Ramos (cell line): Measurements from ENCODE around the gene BRCA1.
"Not testable (repeated sequence)": the region's sequence is repeated elsewhere in the genome, so short reads cannot be mapped to it uniquely, and the experiment has no call there.

ENCODE experiments used
- in situ Hi-C: fragments of 300-500 bp; cut with MboI; formaldehyde crosslinking; loops from one replicate; pipeline ENCODE4 v1.14.3; 2022; ENCODE audit warnings: low sequenced_read_pairs; ENCODE audit not compliant: unreplicated experiment

The BRCA1 gene

DNA sequence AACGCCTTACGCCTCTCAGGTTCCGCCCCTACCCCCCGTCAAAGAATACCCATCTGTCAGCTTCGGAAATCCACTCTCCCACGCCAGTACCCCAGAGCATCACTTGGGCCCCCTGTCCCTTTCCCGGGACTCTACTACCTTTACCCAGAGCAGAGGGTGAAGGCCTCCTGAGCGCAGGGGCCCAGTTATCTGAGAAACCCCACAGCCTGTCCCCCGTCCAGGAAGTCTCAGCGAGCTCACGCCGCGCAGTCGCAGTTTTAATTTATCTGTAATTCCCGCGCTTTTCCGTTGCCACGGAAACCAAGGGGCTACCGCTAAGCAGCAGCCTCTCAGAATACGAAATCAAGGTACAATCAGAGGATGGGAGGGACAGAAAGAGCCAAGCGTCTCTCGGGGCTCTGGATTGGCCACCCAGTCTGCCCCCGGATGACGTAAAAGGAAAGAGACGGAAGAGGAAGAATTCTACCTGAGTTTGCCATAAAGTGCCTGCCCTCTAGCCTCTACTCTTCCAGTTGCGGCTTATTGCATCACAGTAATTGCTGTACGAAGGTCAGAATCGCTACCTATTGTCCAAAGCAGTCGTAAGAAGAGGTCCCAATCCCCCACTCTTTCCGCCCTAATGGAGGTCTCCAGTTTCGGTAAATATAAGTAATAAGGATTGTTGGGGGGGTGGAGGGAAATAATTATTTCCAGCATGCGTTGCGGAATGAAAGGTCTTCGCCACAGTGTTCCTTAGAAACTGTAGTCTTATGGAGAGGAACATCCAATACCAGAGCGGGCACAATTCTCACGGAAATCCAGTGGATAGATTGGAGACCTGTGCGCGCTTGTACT, at the start of gene BRCA1:
BRCA1 (minus strand) TSS at position 232 of the 834 bp plus-strand sequence. CDS start 1,268 bp downstream, outside the sequence.
- in situ Hi-C loops = no loop called here

DNA sequence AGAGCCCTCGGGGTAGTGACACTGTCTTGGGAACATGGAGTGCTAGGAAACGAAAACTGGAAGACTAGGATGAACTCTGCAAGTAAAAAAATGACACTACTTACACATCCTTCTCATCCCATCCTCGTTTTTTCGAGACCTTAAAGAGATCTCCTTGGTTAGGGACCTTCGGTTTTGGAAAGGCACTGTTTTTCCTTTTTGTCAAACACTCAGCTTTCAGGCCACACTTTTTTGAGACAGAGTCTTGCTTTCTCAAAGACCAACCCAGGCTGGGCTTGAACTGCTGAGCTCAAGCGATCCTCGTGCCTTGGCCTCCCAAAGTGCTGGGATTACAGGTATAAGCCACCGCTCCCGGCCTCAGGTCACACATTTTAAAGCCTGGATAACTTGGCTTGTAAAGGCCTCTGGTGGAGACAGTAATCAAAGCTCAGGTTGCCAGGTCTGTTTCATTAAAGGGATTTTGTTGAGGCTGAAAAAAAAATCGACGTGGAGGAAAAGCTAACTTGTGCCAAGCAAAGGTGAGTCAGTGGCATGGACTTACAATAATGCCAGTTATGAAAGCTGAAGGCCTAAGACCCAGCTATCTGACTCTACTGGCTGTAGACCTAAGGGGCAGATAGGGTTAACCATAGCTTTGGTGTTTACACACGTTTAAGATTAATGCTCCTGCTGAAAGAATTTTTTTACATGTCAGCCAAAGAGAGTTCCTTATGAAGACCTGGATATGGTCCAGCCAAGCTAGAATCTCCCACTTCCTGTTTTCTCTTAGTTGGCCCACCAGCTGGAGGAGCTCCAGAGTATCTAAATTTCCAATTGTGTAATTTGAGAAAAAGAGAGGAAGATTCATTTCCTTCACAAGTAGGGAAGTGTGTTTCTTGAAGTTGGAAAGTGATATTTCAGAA, 46.7 kb upstream of the BRCA1 start:
- in situ Hi-C loops = no loop called here

DNA sequence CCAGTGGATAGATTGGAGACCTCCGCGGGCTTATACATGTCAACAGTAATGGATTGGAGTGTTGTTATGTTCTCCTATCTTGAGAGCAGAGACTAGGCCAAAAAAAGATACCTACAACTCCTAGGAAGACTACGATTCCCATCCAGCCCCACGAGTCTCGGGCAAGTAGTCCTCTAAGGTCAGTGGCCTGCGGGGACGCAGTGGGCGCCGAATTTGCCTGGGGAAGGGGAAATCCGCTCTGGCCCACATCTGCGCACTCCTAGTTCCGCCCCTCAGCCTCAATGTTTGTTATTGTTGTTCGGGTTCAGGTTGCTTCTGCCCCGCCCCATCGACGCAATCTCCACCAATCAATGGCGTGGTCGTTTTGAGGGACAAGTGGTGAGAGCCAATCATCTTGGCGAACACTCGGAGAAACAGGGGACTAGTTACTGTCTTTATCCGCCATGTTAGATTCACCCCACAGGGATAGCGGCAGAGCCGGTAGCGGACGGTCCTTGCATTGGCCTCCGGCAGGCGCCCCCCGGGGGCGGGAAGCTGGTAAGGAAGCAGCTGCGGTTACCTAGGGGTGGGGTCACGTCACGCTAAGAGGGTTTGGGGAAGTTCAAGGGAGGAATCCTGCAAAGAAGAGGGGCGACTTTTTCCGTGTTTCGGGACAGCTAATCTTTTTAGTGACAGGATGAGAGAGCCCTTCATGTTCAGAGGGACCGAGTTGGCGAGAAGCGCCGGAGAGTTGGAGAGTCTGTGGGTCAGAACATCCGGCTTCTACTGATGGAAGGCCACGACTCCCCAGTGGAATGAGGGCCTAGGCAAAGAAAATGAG, 45.8 kb upstream of the BRCA1 start, which contains the start of gene NBR1:
NBR1 (plus strand) TSS at position 449 of the 820 bp plus-strand sequence. CDS start 4,586 bp downstream, outside the sequence.
- in situ Hi-C loops = no loop called here

DNA sequence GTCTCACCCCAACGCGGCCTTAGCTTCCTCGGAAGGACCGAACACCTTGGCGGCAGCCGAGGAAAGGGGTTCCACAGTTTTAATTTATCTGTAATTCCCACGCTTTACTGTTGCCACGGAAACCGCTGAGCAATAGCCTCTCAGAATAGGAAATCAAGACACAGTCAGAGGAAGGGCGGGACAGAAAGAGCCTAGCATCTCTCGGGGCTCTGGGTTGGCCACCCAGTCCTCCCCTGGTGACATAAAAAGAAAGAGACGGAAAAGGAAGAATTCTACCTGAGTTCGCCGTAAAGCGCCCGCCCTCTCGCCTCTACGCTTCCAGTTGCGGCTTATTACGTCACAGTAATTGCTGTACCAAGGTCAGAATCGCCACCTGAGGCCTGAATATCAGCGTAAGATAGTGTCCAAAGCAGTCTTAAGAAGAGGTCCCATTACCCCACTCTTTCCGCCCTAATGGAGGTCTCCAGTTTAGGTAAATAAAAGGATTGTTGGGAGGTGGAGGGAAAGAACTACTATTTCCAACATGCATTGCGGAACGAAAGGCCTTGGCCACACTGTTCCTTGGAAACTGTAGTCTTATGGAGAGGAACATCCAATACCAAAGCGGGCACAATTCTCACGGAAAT, 45.1 kb upstream of the BRCA1 start:
- in situ Hi-C loops = no loop called here

DNA sequence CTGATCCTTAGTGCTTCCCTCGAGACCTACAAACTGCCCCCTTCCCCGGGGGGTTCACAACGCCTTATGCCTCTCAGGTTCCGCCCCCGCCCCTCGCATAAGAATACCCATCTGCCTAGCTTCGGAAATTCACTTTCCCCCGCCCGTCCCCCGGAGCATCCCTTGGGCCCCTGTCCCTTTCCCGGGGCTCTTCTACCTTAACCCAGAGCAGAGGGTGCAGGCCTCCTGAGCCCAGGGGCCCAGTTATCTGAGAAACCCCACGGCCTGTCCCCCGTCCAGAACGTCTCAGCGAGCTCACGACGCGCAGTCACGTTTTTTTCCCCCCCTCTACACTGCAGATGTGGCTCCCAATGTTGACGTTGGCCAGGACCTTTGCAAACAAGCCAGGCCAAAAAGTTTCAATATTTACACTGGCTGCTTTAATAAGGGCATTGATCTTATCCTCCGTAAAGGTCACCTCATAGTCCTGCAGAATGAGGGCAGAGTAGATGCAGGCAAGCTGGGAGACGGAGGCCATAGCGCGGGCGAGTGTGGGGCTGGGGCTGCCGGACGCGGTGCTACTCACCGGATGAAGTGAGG, 44.5 kb upstream of the BRCA1 start:
- in situ Hi-C loops = no loop called here

DNA sequence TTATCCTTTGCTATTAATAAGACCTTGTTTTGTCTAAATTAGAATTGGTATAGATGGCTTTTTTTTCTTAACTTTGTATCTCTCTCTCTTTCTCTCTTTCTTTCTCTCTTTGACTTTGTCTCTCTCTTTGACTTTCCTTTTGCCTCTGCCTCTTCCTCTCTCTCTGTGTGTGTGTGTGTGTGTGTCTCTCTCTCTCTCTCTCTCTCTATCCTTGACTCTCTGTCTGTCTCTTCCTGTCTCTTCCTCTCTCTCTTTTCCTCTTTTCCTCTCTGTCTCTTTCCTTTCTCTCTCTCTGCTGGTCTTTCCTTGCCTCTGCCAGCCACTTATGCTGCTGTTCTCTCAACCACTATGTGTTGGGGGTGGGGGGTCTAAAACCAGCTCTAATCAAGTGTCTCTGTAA, 40.8 kb upstream of the BRCA1 start:
- in situ Hi-C loops = not testable (repeated sequence)

DNA sequence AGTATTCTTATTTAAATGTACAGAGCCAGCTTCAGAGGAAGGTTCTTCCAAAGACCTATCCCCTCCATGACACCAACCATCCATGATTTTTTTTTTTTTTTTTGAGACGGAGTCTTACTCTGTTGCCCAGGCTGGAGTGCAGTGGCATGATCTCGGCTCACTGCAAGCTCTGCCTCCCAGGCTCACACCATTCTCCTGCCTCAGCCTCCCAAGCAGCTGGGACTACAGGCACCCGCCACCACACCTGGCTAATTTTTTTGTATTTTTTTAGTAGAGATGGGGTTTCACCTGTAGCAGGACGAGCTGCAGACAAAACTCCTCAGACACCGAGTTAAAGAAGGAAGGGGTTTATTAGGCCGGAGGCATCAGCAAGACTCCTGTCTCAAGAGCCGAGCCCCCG, 34.8 kb upstream of the BRCA1 start:
- in situ Hi-C loops = not testable (repeated sequence)

DNA sequence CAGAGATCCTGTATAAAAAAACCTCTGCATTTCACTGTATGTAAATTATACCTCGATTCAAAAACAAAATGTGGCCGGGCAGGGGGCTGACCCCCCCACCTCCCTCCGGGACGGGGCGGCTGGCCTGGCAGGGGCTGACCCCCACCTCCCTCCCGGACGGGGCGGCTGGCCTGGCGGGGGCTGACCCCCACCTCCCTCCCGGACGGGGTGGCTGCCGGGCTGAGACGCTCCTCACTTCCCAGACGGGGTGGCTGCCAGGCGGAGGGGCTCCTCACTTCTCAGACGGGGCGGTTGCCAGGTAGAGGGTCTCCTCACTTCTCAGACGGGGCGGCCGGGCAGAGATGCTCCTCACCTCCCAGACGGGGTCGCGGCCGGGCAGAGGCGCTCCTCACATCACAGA, 34.1 kb upstream of the BRCA1 start:
- in situ Hi-C loops = not testable (repeated sequence)

DNA sequence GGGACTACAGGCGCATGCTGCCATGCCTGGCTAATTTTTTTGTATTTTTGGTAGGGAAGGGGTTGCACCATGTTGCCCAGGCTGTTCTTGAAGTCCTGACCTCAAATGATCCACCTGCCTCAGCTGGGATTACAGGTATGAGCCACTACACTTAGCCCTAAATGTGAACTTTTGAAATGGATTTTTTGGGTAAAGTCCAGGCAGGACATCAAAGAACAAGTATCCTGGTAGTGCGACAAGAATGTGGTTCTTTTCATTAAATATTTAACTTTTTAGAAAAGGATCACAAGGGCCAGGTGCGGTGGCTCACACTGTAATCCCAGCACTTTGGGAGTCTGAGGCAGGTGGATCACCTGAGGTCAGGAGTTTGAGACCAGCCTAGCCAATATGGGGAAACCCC, 30.5 kb upstream of the BRCA1 start:
- in situ Hi-C loops = no loop called here

DNA sequence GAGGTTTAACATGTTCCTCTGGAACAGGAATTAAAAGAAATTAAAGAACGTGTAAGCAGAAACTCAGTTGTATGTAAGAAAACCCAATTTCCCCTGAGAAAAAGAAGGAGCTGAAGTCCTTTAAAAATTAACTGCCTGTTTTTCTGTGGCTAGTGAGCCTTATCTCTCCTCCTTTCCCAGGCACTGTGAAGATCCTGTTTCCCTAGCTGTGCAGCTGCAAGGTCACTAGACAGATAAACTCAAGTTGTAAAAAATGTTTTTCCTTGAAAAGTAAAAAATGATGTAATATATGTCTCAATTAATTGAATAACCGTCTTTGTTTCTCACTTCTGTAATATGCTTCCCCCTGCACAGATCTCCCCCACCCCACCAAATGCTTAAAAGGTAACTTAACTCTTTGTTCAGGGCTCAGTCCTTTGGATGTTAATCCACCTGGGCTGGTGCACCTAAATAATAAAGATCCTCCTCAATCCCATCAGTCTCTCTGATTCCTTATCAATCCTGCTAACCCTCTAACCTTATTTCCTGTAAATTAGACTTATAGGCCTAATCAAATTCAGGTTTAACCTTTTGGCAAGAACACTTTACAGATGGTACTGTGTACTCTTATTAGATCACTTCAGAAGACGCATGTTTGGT, 28.2 kb upstream of the BRCA1 start:
- in situ Hi-C loops = not testable (repeated sequence)

DNA sequence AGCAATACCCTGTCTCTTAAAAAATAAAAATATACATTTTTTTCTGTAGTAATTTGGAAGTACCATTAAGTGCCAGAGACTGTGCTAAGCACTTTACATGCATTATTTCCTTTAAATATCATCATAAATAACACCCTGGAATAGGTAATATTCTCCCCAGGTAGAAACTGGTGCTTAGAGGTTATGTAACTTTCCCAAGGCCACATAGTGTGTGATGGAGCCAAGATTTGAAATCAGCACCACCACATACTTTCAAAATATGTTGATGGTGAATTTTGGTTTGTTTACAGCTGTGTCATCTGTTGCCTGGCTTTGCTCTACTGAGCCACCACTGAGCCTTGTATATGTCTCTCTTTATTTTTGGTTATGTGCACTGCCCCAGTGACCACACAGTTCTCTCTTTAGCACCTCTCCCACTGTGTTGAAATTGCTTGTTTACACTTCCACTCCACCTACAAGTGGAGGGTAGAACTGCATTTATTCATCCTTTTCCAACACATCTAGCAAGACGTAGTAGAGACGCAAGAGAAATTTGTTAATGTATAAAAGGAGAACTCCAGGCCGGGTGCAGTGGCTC, 26.8 kb upstream of the BRCA1 start:
- in situ Hi-C loops = no loop called here

DNA sequence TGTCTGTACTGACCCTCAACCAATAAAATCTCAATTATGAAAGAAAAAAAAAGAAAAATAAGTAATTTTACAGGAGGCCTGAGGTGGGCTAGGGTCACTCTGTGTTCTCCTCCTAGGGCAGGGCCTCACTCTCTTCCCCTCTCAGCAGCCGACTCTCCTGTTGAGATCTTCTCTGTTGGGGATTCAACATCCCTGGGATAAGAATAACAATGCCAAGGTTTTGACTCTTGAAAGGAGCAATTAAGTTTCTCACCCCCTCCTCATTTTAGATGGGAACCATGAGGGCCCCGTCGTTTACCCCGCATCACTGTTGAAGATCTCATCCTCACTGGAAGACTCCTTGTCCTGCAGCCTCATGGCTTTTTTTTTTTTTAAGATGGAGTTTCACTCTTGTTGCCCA, 21.5 kb upstream of the BRCA1 start:
- in situ Hi-C loops = no loop called here

DNA sequence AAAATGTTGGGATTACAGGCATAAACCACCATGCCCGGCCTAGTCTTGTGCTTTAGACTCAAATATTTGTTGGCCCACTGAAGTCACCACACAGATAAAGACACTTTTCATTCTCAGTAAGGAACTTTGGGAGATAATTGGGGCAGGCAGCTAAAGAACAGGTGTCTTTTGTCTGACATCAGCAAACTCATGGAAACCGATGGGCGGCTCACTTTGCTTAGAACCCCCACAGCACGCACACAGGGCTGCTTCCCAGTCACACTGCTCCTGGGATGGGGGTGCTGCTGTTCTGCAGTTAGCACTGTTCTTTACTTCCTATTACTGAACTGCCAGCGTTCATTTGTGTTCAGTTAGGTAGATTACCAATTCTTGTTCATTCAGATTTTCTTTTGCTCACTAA, 18.0 kb upstream of the BRCA1 start:
- in situ Hi-C loops = no loop called here

DNA sequence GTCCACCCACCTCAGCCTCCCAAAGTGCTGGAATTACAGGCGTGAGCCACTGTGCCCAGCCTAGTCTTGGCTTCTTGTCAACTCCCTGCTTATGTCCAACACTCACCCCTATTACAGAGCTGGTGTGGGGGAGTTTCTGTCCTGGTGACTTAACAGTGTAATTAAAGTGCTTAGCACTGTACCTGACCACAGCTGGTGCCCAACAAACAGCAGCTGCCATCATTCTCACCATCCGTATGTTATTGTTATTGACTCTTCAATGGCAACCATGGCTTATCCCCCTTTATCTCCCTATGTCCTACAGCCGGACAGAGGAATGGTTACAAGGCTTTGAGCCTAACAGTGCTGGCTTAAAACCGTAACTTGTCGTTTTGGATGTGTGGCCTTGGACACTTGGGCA, 17.0 kb upstream of the BRCA1 start:
- in situ Hi-C loops = no loop called here

DNA sequence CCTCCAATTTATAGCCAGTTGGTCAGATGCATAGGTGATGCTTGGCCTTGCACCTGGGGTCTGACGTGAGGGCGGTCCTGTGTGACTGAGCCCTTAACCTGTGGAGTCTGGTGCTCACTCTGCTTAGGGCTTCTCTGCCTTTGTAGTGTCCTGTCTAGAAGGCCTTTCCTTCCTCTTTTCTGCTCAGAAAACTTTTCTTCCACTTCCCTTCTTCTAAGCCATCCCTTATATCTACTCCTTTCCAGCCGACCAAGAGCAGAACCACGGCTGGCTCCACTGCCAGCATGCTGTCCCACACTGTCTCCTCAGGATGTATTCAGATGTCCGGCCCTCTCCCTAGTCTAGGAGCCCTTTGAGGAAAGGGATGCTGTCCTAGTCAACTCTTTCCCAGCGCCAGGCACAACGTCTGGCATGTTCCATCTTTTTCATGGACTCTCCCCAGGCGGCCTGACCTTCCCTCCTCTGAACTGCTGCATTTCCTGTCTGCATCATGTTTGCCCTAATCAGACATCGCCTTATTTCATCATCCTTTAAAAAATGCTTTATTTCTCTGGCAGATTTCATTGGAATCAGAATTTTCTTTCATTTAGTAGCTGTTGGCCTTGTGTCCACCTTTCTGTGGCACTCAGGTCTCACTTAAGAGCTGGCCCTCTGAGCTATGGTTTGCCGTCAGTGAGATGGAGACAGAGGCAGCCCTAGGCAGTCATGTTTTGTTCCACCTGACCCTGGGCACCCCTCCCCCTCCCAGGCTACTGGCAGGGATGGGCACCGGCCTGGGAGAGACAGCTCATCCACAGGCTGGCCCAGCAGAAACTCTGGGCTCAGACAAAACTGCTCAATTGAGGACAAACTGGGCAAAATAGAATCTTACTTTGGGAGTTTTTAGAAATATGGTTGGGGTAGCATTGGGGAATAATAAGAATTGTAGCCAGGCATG, 15.5 kb upstream of the BRCA1 start:
- in situ Hi-C loops = no loop called here

DNA sequence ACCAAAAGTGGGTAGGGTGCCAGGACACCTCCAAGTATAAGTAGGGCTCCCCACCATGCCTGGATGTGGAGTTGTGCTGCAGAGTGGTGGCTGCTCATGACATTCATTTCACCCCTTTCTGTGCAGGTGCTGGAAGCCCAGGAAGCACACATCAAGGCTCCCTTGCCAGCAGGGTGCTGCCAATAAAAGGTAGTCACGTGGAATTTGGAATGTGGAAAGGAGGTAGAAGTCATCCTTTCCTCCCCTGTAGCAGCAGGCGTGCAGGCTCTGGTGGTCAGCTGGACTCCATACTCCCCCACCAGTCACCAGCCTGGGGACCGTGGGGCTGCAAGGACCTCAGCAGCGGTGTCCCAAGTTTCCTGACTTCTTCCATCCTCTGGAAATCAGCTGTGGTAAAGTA, 13.4 kb upstream of the BRCA1 start:
- in situ Hi-C loops = not testable (repeated sequence)

DNA sequence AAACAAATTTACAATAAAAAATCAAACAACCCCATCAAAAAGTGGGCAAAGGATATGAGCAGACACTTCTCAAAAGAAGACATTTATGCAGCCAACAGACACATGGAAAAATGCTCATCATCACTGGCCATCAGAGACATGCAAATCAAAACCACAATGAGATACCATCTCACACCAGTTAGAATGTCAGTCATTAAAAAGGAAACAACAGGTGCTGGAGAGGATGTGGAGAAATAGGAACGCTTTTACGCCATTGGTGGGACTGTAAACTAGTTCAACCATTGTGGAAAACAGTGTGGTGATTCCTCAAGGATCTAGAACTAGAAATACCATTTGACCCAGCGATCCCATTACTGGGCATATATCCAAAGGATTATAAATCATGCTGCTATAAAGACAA, 11.4 kb upstream of the BRCA1 start:
- in situ Hi-C loops = not testable (repeated sequence)

DNA sequence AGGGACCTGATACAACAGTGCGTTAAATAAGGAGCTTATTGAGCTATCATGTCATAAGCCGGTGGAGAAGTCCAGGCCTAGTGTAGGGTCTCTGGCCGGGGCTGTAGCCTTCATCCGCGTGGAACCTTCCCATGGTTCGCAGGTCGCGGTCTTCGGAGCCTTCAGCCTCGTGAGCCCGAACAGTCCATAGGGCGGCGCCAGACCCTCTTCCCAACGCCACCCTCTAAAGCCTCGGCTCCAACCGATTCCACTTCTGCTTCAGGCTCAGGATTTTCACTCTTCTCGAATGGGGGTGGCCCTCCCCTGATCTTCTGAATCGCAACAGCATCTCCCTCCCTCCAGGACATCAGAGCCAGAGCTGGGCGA, 10.3 kb upstream of the BRCA1 start:
- in situ Hi-C loops = no loop called here
